Measurements from ENCODE around the gene SLC16A2. TPM values are rescaled to one million over a fixed set of nuclear protein-coding genes. Genes with fewer than 3 reads are reported as not detected.
A peak's percentile ranks its signal among the peaks of the same experiment; 100 is the strongest.

The SLC16A2 gene
- polyA plus RNA-seq, 6 donors from 2014 or later: 0.15 TPM; not detected in 5

DNA sequence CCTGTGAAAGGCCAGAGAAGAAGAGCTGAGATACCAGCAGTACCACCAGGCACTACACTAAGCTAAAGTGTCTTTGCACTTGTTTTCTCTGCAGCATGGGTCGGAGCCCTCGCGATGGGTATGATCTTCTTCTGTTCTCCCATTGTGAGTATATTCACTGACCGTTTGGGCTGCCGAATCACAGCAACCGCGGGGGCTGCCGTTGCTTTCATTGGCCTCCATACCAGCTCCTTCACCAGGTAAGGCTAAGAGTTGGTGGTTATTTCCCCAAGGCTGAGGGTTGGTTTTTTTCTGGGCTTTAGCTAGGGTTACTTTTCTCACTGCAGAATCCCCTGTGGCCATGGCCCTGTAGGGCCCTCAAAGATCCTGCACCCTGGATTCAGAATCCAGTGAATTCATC is 99.6 kb downstream of the SLC16A2 start:
- no peak for ATAC-seq (ENCODE audit: low read depth in 2 of 2)
- no peaks in the 10 kb centered on the region for H3K36me3 Mint-ChIP-seq
- H3K4me1 Mint-ChIP-seq: no peaks in the 10 kb centered on the region
- DNase-seq: no peak
- H3K27ac Mint-ChIP-seq: no peak overlapping the region
- H3K9me3 Mint-ChIP-seq: peaks cover 0 to 11% (median 5%) of the 10 kb centered on the region in 7 donors
- H3K27me3 Mint-ChIP-seq: no peaks in the 10 kb centered on the region
- H3K4me3 Mint-ChIP-seq: no peak overlapping the region

DNA sequence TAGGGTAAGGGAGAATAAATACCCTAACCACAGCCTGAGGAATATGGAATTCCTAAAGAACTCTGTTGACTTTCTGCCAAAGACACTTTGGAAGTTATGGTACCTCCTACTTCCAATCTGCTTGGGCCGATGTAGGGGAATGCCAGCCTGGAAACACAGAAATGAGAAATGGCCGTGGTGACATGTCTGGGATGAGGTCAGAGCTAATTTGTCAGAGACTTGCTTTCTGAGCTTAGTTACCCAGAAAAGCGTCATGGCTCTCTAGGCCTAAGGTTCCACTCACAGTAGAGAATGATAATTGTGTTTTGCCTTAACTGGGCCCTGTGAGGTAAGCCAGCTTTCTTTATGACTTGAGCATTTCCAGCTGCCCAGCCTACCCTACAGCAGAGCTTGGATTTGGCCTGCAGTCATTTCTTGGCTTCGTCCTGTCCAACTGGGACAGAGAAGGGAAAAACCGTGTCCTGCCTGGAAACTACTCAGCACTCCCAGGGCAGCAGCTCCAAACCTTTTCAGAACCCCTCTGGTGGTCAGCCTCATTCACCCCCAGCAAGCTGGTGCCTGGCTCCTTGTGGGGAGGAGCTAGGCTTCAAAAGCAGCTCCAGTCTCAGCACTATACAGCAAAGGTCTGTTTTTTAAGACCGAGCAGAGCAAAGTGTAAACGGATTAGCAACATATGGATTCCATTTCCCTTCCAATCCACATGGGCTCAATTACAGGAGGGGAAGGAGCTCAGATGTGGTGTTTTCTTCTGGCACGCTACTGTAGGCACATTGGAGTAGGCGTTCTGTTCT is 100.9 kb downstream of the SLC16A2 start:
- DNase-seq: no peak
- H3K4me1 Mint-ChIP-seq: no peaks in the 10 kb centered on the region
- ATAC-seq (ENCODE audit: low read depth in 2 of 2): no peak
- no peaks in the 10 kb centered on the region for H3K27me3 Mint-ChIP-seq
- H3K4me3 Mint-ChIP-seq: no peak overlapping the region
- H3K36me3 Mint-ChIP-seq: no peaks in the 10 kb centered on the region
- H3K27ac Mint-ChIP-seq: peak overlapping the region in 1 of 6 donors; percentile 44
- peaks cover 0 to 4% (median 0%) of the 10 kb centered on the region in 7 donors for H3K9me3 Mint-ChIP-seq

DNA sequence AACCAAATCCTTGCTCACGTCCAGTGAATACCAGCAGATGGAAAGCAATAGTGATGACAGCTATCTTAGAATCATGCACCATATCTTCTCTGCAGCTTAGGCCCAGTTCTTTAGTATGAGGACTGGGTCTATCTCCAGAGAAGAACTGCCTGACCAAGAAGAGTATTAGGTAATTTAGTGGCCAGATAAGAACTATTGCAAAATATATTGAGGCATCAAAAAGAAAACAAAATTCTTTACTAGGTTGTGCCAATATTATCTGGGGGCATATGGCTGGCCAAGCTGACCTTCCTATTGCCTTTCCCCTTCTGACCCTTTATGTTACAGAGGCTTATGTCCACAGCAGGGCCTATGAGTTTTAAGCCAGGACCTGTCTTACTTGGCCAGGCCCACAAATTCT is 101.9 kb downstream of the SLC16A2 start:
- Mint-ChIP-seq H3K9me3 (peaks cover 0 to 2% (median 0%) of the 10 kb centered on the region in 7 donors), H3K27me3 (no peaks in the 10 kb centered on the region), H3K36me3 (no peaks in the 10 kb centered on the region), H3K4me1 (no peaks in the 10 kb centered on the region), H3K27ac (no peak overlapping the region), H3K4me3 (no peak overlapping the region)
- DNase-seq (no peak), ATAC-seq (ENCODE audit: low read depth in 2 of 2) (no peak)

DNA sequence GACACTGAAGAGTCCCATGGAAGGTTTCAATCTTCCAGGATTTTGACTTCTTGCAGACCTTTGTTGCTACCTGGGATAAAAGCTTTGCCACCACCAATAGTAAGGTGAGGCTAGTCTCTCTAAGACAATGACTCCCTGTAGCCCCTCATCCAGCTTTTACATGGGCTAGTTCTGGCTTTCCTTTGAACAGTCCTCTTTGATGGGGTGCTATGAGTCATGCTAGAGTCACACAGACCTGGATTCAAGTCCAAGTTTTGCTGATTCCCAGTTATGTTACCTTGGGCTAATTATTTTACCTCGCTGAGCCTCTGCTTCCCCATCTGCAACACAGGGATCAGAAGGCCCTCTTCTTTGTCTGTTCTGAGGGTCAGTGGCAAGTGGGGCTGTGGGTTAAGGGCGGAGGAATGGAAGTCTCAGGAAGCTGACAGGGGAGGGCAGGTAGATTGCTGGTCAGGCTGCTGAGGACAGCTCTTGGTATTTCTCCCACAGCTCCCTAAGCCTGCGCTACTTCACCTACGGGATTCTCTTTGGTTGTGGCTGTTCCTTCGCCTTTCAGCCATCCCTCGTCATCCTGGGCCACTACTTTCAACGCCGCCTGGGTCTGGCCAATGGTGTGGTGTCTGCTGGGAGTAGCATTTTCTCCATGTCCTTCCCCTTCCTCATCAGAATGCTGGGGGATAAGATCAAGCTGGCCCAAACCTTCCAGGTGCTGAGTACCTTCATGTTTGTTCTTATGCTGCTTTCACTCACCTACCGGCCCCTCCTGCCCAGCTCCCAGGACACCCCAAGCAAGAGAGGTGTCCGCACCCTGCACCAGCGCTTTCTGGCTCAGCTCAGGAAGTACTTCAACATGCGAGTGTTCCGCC is 102.8 kb downstream of the SLC16A2 start:
- Mint-ChIP-seq H3K27me3 (no peaks in the 10 kb centered on the region), H3K9me3 (peaks cover 0 to 2% (median 0%) of the 10 kb centered on the region in 7 donors), H3K4me3 (no peak overlapping the region), H3K36me3 (no peaks in the 10 kb centered on the region), H3K27ac (no peak overlapping the region), H3K4me1 (no peaks in the 10 kb centered on the region)
- ATAC-seq (ENCODE audit: low read depth in 2 of 2) (no peak), DNase-seq (no peak)

DNA sequence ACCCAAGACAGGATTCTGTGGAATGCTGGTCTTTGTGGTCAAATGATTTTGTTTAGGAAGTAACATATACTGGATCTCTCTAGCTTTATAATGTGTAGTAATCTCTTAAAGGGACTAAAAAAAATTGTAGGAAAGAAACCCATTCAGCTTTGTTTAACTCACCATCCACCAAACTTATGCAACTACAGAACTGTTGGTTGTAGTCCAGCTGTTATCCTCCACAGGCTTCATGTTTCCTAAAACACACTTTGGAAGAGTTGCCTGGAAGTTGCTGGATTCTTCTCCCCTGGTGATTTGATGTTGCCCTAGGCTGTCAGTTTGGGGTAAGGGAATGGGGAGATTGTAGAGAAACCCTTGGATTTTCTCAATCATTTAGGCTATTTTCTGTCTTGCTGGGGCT is 103.8 kb downstream of the SLC16A2 start:
- Mint-ChIP-seq H3K27ac (no peak overlapping the region), H3K4me1 (no peaks in the 10 kb centered on the region), H3K9me3 (peaks cover 0 to 2% (median 0%) of the 10 kb centered on the region in 7 donors), H3K4me3 (no peak overlapping the region), H3K27me3 (no peaks in the 10 kb centered on the region), H3K36me3 (no peaks in the 10 kb centered on the region)
- DNase-seq: no peak
- ATAC-seq (ENCODE audit: low read depth in 2 of 2): no peak

DNA sequence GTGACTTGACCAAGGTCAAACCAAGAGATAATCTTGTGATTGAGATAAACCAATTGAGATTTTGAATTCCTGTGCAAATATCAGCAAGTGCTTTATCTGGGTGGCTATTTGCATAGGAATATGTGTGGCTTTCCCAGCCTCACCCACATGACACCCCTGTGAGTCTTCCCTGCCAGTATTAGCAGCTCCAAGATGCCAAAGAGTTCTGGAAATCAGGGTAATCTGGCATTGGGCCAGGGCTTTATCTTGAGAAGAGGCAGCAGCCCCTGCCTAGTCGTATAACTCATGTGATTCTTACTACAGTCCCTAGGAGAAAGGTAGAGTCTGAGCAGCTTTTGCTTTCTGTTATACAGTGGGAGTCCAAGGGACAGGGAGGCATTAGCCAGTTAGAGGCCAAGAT is 105.5 kb downstream of the SLC16A2 start:
- no peak overlapping the region for H3K4me3 Mint-ChIP-seq
- H3K27me3 Mint-ChIP-seq: no peaks in the 10 kb centered on the region
- no peak for ATAC-seq (ENCODE audit: low read depth in 2 of 2)
- H3K9me3 Mint-ChIP-seq: peaks cover 0 to 2% (median 0%) of the 10 kb centered on the region in 7 donors
- no peaks in the 10 kb centered on the region for H3K4me1 Mint-ChIP-seq
- DNase-seq: no peak
- no peak overlapping the region for H3K27ac Mint-ChIP-seq
- H3K36me3 Mint-ChIP-seq: no peaks in the 10 kb centered on the region

DNA sequence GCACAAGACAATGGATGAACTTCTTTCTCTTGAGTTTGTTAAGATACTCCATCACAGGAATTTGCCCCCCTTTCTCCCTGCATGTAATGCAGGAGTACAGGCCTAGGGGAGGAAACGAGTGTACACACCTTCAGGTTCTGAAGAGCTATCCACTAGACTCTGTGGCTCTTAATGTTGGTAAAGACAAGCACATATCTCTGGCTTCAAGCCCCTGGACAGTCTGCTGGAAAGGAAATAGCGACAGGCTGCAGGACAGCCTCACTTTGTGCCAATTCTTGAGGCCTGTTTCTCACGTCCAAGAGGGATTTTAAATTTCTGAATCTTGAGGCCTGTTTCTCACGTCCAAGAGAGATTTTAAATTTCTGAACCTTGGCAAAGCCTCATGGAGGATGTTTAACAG is 106.1 kb downstream of the SLC16A2 start:
- Mint-ChIP-seq H3K4me3 (no peak overlapping the region), H3K9me3 (peaks cover 0 to 2% (median 0%) of the 10 kb centered on the region in 7 donors), H3K27ac (peak overlapping the region in 1 of 6 donors; percentile 21), H3K4me1 (no peaks in the 10 kb centered on the region), H3K36me3 (no peaks in the 10 kb centered on the region), H3K27me3 (no peaks in the 10 kb centered on the region)
- no peak for DNase-seq
- no peak for ATAC-seq (ENCODE audit: low read depth in 2 of 2)

DNA sequence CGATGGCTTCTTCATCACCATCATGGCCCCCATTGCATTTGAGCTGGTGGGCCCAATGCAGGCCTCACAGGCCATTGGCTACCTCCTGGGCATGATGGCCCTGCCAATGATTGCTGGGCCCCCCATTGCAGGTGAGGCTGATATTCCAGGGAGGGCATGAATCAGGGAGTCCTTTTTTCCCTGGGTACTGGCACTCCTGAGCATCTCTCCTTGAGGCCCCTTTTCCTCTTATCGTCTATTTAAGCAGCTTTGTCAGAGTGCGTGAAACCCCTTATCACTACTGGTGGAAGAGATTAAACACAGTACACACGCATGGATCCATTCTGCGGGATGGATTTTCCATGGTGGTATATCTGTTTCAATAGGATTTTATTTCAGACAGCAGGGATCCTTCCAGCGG is 108.0 kb downstream of the SLC16A2 start:
- Mint-ChIP-seq H3K36me3 (no peaks in the 10 kb centered on the region), H3K27ac (no peak overlapping the region), H3K9me3 (no peaks in the 10 kb centered on the region), H3K27me3 (no peaks in the 10 kb centered on the region), H3K4me1 (no peaks in the 10 kb centered on the region), H3K4me3 (no peak overlapping the region)
- DNase-seq: no peak
- no peak for ATAC-seq (ENCODE audit: low read depth in 2 of 2)

DNA sequence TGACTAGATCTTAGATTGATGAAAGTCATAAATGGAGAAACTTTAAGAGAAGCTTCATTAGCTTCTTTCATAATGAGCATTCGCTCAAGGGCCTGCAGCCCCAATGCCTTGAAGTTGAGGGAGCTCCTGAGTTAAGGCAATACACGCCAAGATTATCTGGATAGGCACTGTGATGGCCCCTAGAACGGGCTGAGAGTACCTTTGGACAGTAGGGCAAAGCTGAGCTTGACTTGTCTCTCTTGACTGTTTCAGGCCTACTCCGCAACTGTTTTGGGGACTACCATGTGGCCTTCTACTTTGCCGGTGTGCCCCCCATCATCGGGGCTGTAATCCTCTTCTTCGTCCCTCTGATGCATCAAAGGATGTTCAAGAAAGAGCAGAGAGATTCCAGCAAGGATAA is 109.8 kb downstream of the SLC16A2 start:
- H3K4me1 Mint-ChIP-seq: peaks cover 0 to 9% (median 8%) of the 10 kb centered on the region in 3 donors
- ATAC-seq (ENCODE audit: low read depth in 2 of 2): no peak
- no peaks in the 10 kb centered on the region for H3K36me3 Mint-ChIP-seq
- no peak overlapping the region for H3K4me3 Mint-ChIP-seq
- no peak overlapping the region for H3K27ac Mint-ChIP-seq
- H3K27me3 Mint-ChIP-seq: no peaks in the 10 kb centered on the region
- DNase-seq: no peak
- H3K9me3 Mint-ChIP-seq: no peaks in the 10 kb centered on the region

DNA sequence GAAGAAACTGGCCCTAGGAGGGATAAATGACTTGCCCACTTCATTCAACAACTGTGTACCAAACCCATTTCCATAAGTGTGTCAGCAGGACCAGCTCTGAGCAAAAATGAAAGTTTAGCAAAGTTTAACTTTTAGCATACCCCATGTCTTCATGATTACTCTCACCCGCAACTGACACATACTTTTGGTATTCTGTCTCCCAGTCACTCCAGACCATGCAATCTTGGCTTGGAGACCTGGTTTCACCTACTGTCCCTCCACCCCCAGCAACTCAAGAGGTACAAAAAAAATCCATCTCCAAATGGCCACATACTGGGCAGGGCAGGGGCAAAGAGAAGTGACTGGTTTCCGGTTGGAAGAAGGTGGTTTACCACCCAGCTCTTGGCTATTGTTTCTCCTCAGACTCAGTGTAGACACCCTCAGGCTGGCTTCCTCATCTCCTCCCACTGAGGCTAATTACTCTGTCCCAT is 113.3 kb downstream of the SLC16A2 start:
- no peak for ATAC-seq (ENCODE audit: low read depth in 2 of 2)
- Mint-ChIP-seq H3K9me3 (peaks cover 0 to 2% (median 0%) of the 10 kb centered on the region in 7 donors), H3K4me3 (peak overlapping the region in 5 of 8 donors; percentile 24 to 95 (median 88)), H3K36me3 (no peaks in the 10 kb centered on the region), H3K27me3 (peaks cover 0 to 8% (median 0%) of the 10 kb centered on the region in 3 donors), H3K27ac (peak overlapping the region in 3 of 6 donors; percentile 8 to 65 (median 20)), H3K4me1 (peaks cover 6 to 13% (median 8%) of the 10 kb centered on the region in 3 donors)
- no peak for DNase-seq

DNA sequence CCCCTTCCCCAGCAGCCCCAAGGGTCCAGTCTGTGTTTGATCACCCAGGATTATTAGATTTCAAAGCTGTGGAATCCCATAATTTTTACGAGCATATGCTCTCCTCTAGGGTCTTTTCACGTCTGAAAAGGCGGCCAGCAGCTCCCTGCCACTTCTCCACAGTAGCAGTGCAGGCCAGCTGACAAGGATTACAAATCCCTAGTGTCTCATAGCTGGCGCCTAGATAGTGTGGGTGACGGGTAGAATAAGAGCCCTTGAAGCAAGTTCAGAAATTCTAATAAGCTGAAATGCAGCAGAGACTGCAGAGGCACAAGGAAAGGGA is 113.8 kb downstream of the SLC16A2 start:
- DNase-seq (no peak), ATAC-seq (ENCODE audit: low read depth in 2 of 2) (no peak)
- Mint-ChIP-seq H3K4me3 (peak overlapping the region in 7 of 8 donors; percentile 78 to 95 (median 90)), H3K27ac (peak overlapping the region in 3 of 6 donors; percentile 8 to 28 (median 20)), H3K36me3 (no peaks in the 10 kb centered on the region), H3K9me3 (peaks cover 0 to 2% (median 0%) of the 10 kb centered on the region in 7 donors), H3K4me1 (peaks cover 6 to 13% (median 8%) of the 10 kb centered on the region in 3 donors), H3K27me3 (peaks cover 0 to 8% (median 0%) of the 10 kb centered on the region in 3 donors)

DNA sequence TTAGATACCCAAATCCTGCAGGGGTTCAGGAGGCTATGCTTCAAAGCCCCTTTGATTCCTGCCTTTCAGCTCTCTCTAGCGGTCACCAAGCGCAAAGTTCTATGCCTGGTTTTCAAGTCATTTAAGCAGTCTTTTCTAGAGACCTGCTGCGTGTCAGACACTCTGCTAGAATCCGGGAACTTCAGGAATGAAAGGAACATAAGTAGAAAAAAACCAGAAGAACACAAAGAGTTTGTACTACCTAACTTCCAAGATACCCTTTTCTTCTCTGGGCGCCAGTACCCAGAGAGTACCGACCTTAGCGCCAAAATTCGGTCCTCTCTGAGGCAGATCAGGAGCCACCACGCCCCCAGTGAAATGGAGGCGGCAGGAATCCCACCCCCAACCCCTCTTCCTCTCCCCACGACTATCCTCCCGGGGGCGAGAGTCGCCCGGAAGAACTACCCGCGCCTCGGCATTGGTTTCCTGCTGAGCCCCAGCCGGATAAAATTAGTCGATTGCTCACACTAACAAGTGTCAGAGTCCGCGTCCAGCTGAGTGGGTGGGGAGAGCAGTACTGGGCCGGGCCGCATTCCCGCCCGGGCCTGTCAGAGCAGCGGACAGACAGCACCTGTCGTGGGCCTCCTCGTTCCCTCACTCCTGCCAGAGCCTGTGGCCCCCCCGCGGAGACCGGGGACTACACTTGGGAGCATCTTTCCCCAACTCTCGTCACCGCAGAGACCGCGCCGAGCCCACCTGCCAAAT is 114.3 kb downstream of the SLC16A2 start:
- Mint-ChIP-seq H3K4me3 (peak overlapping the region; percentile 78 to 95 (median 90)), H3K27ac (peak overlapping the region in 4 of 6 donors; percentile 28 to 59 (median 53)), H3K27me3 (peaks cover 0 to 8% (median 0%) of the 10 kb centered on the region in 3 donors), H3K9me3 (peaks cover 0 to 2% (median 0%) of the 10 kb centered on the region in 7 donors), H3K36me3 (no peaks in the 10 kb centered on the region), H3K4me1 (peaks cover 6 to 13% (median 8%) of the 10 kb centered on the region in 3 donors)
- peak; percentile 44 to 45 for ATAC-seq (ENCODE audit: low read depth in 2 of 2)
- peak; percentile 11 for DNase-seq
